HUDEP-2 (cell line): Measurements from ENCODE around the gene SLC2A6.

Source experiments
- DNase-seq, 76 experiments: peaks; one replicate each; lab custom pipeline; 2025; ENCODE audit not compliant: unreplicated experiment in 76 of 76; lab: John Stamatoyannopoulos, UW

Gene SLC2A6

GRCh38 chr9:133478851-133479711 is at the start of gene SLC2A6:
Gene SLC2A6, minus strand, starts transcription at chr9:133479099. Its CDS starts 40 bp downstream, at chr9:133479059.
- peak in 63 of 76 experiments; percentile 7 to 75 (median 57) for DNase-seq

- no peak for DNase-seq
Measured at GRCh38 chr9:133528001-133528875, 49.3 kb upstream of the SLC2A6 start.

GRCh38 chr9:133527444-133527920 is 48.6 kb upstream of the SLC2A6 start:
- no peak for DNase-seq

- peak in 6 of 76 experiments; percentile 9 to 23 (median 16) for DNase-seq
Measured at GRCh38 chr9:133526721-133527321, 47.9 kb upstream of the SLC2A6 start.

GRCh38 chr9:133525677-133526076 is 46.8 kb upstream of the SLC2A6 start:
- no peak for DNase-seq

- DNase-seq = no peak
Measured at GRCh38 chr9:133524679-133525228, 45.9 kb upstream of the SLC2A6 start, which contains the start of gene MYMK. Gene MYMK, minus strand, starts transcription at chr9:133524959. Its CDS starts 115 bp downstream, at chr9:133524844.

- DNase-seq = no peak
Measured at GRCh38 chr9:133524146-133524545, 45.2 kb upstream of the SLC2A6 start.

- DNase-seq = peak in 4 of 76 experiments; percentile 23 to 43 (median 28)
Measured at GRCh38 chr9:133523106-133523505, 44.2 kb upstream of the SLC2A6 start.

- peak in 75 of 76 experiments; percentile 23 to 93 (median 85) for DNase-seq
Measured at GRCh38 chr9:133522073-133522910, 43.4 kb upstream of the SLC2A6 start.

- DNase-seq = peak in 69 of 76 experiments; percentile 15 to 81 (median 56)
Measured at GRCh38 chr9:133521122-133522072, 42.5 kb upstream of the SLC2A6 start.

- no peak for DNase-seq
Measured at GRCh38 chr9:133520121-133520835, 41.4 kb upstream of the SLC2A6 start.

- DNase-seq = no peak
Measured at GRCh38 chr9:133519693-133520092, 40.8 kb upstream of the SLC2A6 start.

- DNase-seq = no peak
Measured at GRCh38 chr9:133518706-133519449, 40.0 kb upstream of the SLC2A6 start.

GRCh38 chr9:133518200-133518599 is 39.3 kb upstream of the SLC2A6 start:
- no peak for DNase-seq

GRCh38 chr9:133517711-133518110 is 38.8 kb upstream of the SLC2A6 start:
- no peak for DNase-seq

GRCh38 chr9:133516961-133517350 is 38.1 kb upstream of the SLC2A6 start:
- DNase-seq = no peak
